Erythroblast (primary cell): ENCODE measurements around the gene FHL3.

ENCODE experiments used
- GATA1 ChIP-seq: IDR thresholded peaks from 2 replicates; pipeline ENCODE4 v1.6.1; 2011; ENCODE audit warnings: low read depth, mild to moderate bottlenecking, control low read depth, low read length, moderate library complexity
- POLR2A ChIP-seq: IDR thresholded peaks from 2 replicates; pipeline ENCODE4 v1.6.1; 2011; ENCODE audit warnings: mild to moderate bottlenecking, low read length

DNA sequence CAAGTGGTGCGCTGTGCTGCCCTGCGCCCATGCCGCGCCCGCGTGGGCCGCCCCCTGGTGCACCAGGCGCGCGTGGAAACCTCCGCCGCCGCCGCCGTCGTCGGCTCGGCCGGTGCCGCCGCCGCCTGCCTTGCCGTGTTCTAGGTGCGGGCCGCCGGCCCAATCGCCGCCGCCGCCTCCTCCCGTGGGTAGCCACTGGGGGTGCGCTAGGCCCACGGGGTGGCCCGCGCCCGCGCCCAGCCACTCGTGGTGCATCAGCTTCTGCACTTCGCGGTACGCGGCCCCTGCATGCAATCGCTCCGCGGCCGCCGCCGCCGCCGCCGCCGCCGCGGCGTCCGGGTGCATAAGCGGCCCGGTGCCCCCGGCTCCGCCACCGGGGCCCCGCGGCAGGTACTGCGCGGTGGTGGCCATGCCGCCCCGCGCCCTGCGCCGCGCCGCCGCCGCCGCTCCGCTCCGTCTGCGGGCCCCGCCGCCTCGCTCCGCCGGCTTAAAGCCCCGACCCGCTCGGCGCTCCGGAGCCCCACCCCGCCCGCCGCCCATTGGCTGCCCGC lies 41.1 kb upstream of the FHL3 start, which contains the start of gene POU3F1:
- no peak for TF ChIP-seq POLR2A
- no peak for TF ChIP-seq GATA1
